Neutrophil (primary cell): ENCODE measurements around the gene CHST11.

Experiments
- H3K27ac ChIP-seq: fragments of 200-600 bp; sonication (generic); 2 replicates; pipeline ENCODE4 v1.5.1; 2016; ENCODE audit warnings: mild to moderate bottlenecking, moderate library complexity
- H3K27me3 ChIP-seq: fragments of 200-600 bp; sonication (generic); 2 replicates; pipeline ENCODE4 v1.6.0; 2016; ENCODE audit warnings: mild to moderate bottlenecking
- H3K36me3 ChIP-seq: fragments of 200-600 bp; sonication (generic); 2 replicates; pipeline ENCODE4 v1.5.1; 2017
- H3K4me1 ChIP-seq, 2 experiments: fragments of 200-600 bp in 1 of 2; sonication (generic) in 1 of 2; 1 replicate in 1 of 2; 2 replicates in 1 of 2; pipeline versions ENCODE4 v1.5.1 to v1.6.1; 2013 to 2016; ENCODE audit warnings: low read depth in 1 of 2, low read length in 1 of 2, mild to moderate bottlenecking in 1 of 2, moderate library complexity in 1 of 2; ENCODE audit not compliant: control insufficient read depth in 1 of 2, insufficient read depth in 1 of 2
- H3K4me3 ChIP-seq, 2 experiments: fragments of 200-600 bp in 1 of 2; sonication (generic) in 1 of 2; 1 replicate in 1 of 2; 2 replicates in 1 of 2; pipeline ENCODE4 v1.5.1; 2013 to 2016; ENCODE audit warnings: low read depth in 1 of 2, low read length in 1 of 2, mild to moderate bottlenecking in 1 of 2, moderate library complexity in 1 of 2
- H3K9me3 ChIP-seq: fragments of 200-600 bp; sonication (generic); 2 replicates; pipeline ENCODE4 v1.5.1; 2016
- TF ChIP-seq, protein P1 (sequence below): fragments of 200-600 bp; sonication (generic); IDR thresholded peaks from 2 replicates; pipeline ENCODE4 v1.5.1; 2016; ENCODE audit warnings: antibody characterized with exemption

Gene CHST11

DNA sequence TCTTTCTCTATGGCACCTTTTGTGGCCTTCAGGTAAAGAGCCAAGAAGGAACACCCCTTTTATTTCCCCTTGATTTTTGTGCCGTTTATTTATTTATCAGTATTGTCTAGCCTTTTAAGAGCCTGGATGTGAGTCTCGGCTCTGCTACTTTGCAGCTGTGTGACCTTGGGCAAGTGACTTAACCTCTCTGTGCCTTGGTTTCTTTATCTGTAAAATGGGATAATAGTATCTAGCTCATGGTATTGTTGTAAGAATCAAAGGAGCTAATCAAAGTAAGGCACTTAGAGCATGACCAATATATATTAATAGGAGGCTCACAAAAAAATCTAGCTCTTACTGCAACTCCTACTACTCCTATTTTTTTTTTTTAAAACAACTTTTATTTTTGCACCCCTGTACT, 179.7 kb downstream of the CHST11 start:
- no peak overlapping the region for H3K4me3 ChIP-seq
- H3K27me3 ChIP-seq = no peaks in the 10 kb centered on the region
- no peaks in the 10 kb centered on the region for H3K9me3 ChIP-seq
- H3K36me3 ChIP-seq = no peaks in the 10 kb centered on the region
- H3K4me1 ChIP-seq = peaks cover 34 to 44% of the 10 kb centered on the region in 2 experiments
- TF ChIP-seq, protein P1, sequence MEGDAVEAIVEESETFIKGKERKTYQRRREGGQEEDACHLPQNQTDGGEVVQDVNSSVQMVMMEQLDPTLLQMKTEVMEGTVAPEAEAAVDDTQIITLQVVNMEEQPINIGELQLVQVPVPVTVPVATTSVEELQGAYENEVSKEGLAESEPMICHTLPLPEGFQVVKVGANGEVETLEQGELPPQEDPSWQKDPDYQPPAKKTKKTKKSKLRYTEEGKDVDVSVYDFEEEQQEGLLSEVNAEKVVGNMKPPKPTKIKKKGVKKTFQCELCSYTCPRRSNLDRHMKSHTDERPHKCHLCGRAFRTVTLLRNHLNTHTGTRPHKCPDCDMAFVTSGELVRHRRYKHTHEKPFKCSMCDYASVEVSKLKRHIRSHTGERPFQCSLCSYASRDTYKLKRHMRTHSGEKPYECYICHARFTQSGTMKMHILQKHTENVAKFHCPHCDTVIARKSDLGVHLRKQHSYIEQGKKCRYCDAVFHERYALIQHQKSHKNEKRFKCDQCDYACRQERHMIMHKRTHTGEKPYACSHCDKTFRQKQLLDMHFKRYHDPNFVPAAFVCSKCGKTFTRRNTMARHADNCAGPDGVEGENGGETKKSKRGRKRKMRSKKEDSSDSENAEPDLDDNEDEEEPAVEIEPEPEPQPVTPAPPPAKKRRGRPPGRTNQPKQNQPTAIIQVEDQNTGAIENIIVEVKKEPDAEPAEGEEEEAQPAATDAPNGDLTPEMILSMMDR = no peak
- peak overlapping the region; percentile 100 for H3K27ac ChIP-seq

DNA sequence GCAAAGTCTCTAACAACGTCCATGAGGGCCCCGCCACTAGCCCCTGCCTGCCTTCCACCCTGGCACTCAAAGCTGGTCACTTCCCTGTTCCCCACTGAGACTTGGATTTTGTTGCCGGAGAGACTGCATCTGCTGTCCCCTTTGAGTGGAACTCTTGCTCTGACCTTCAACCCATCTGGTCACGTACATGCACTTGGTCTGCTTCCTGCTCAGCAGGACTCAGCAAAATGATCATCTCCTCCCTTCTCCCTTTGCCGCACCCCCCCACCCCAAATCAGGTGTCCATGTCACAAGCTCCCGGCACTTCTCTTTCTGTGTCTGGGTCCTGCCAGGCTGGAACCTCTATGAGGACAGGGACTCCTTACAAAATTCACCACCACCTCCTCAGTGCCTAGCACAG, 180.9 kb downstream of the CHST11 start:
- Histone ChIP-seq H3K4me1 (peaks cover 46 to 55% of the 10 kb centered on the region in 2 experiments), H3K27me3 (no peaks in the 10 kb centered on the region), H3K9me3 (no peaks in the 10 kb centered on the region), H3K36me3 (no peaks in the 10 kb centered on the region), H3K27ac (peak overlapping the region; percentile 100), H3K4me3 (peak overlapping the region; percentile 50 to 53)
- TF ChIP-seq, protein P1 = no peak

DNA sequence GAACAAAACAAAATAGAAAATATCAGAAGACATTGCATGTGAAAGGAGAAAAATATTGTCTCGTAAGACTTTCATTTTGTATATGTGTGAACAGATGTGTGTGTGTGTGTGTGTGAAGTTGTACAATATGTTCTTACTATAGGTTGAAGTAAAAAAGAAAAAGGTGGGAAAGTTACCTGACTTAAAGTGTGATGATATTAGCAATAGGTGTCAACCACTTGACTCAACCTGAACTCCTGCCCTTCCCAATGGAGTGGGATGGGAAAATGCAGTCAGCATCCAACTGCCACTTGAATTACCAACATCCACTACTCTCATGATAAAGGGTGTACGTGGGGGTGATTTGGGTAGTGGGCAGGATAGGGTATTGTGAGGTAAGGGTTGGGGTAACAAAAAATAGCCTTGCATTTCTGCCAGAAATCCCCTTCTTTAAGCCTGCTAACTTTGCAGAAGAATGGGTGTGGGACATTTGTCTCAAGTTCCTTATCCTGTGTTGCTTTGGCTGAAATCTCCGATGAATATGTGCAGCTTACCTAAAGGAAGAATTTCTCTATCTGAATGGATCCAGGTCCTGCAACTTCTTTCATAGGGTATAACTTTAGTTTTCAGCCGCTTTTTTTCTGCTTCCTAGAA, 181.6 kb downstream of the CHST11 start:
- Histone ChIP-seq H3K4me1 (peaks cover 53 to 62% of the 10 kb centered on the region in 2 experiments), H3K27ac (peak overlapping the region; percentile 100), H3K4me3 (peak overlapping the region; percentile 50 to 53), H3K27me3 (no peaks in the 10 kb centered on the region), H3K9me3 (no peaks in the 10 kb centered on the region), H3K36me3 (no peaks in the 10 kb centered on the region)
- TF ChIP-seq, protein P1 = no peak

DNA sequence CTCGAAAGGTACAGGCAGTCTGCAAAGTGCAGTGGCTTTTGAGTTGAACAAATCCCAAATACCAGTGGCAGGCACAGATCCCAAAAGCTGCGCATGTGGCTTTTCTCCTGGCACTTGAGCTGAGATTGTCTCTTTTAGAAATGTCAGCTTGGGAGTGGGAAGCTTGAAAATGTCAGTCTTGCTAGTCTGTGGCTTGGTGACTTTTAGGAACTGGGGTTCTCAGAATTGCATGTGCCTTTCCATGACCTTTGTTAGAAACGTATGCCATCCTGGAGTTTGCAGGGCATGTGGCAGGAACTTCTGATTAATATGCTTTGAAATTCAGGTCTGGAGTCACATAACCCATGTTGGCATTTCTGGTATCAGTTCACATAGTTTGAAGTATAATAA, 182.1 kb downstream of the CHST11 start:
- peak overlapping the region; percentile 100 for H3K27ac ChIP-seq
- H3K4me3 ChIP-seq = peak overlapping the region; percentile 50 to 53
- H3K4me1 ChIP-seq = peaks cover 58 to 67% of the 10 kb centered on the region in 2 experiments
- no peaks in the 10 kb centered on the region for H3K36me3 ChIP-seq
- TF ChIP-seq, protein P1 = no peak
- H3K27me3 ChIP-seq = no peaks in the 10 kb centered on the region
- H3K9me3 ChIP-seq = no peaks in the 10 kb centered on the region

DNA sequence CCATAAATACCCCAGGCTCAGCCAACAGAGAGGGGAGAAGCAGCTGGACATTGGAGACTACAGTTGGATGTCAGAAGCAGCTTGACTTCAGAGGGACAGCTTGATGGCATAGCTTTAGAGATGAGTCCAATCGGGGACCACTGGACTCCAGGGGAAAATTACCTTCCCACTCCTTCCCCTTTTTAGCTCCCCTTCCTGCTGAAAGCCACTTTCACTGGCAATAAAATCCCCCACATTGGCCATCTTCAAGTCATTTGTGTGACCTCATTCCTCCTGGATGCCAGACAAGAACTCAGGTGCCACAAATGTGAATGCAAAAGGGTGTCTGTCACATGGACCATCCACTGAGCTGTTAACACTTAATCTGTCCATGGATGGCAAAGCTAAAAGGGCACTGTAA, 184.2 kb downstream of the CHST11 start:
- Histone ChIP-seq H3K36me3 (no peaks in the 10 kb centered on the region), H3K4me1 (peaks cover 79 to 88% of the 10 kb centered on the region in 2 experiments), H3K27ac (peak overlapping the region; percentile 100), H3K4me3 (no peak overlapping the region), H3K27me3 (no peaks in the 10 kb centered on the region), H3K9me3 (no peaks in the 10 kb centered on the region)
- TF ChIP-seq, protein P1 = no peak
